PFSK-1 (cell line): Measurements from ENCODE around the gene GRIK3.

ENCODE experiments used
- FOXP2 ChIP-seq: optimal IDR thresholded peaks from 2 replicates; pipeline ENCODE3; 2011; ENCODE audit warnings: borderline replicate concordance, control low read depth, inconsistent platforms; ENCODE audit not compliant: insufficient read depth; ENCODE audit errors: extremely low read length, extremely low read depth
- POLR2AphosphoS5 ChIP-seq: IDR thresholded peaks from 2 replicates; pipeline ENCODE4 v1.6.1; 2012; ENCODE audit warnings: low read depth, mild to moderate bottlenecking, control low read depth, low read length, moderate library complexity
- REST ChIP-seq, 2 experiments: IDR thresholded peaks; 2 replicates each; pipeline versions ENCODE4 v1.6.1 to v1.8.0; 2011 to 2012; ENCODE audit warnings: low read depth in 2 of 2, low read length in 2 of 2, control low read depth in 1 of 2, inconsistent platforms in 1 of 2, mild to moderate bottlenecking in 1 of 2, moderate library complexity in 1 of 2; ENCODE audit not compliant: insufficient read depth in 1 of 2
- SIN3A ChIP-seq: IDR thresholded peaks from 2 replicates; pipeline ENCODE4 v1.6.1; 2012; ENCODE audit warnings: mild to moderate bottlenecking, low read length, moderate library complexity, borderline replicate concordance; ENCODE audit not compliant: insufficient read depth
- TAF1 ChIP-seq: IDR thresholded peaks from 2 replicates; pipeline ENCODE4 v1.6.1; 2012; ENCODE audit warnings: low read length, control low read depth, borderline replicate concordance; ENCODE audit not compliant: insufficient read depth

Gene GRIK3

GRCh38 chr1:36782785-36783184 is 251.5 kb downstream of the GRIK3 start:
- TF ChIP-seq REST (IDR thresholded peaks at IDR 0.05; ENCODE audit: insufficient read depth in 1 of 2, low read depth in 2 of 2, low read length in 2 of 2), result no peak
- no peak for TF ChIP-seq POLR2AphosphoS5
- TF ChIP-seq TAF1, result no peak
- no peak for TF ChIP-seq SIN3A
- TF ChIP-seq FOXP2, result no peak

- TF ChIP-seq REST (IDR thresholded peaks at IDR 0.05; ENCODE audit: insufficient read depth in 1 of 2, low read depth in 2 of 2, low read length in 2 of 2) (no peak), FOXP2 (no peak), SIN3A (no peak), TAF1 (no peak), POLR2AphosphoS5 (no peak)
Measured at GRCh38 chr1:36782085-36782484, 252.2 kb downstream of the GRIK3 start.

GRCh38 chr1:36781098-36781497 is 253.2 kb downstream of the GRIK3 start:
- TF ChIP-seq FOXP2, result no peak
- no peak for TF ChIP-seq TAF1
- TF ChIP-seq POLR2AphosphoS5, result no peak
- TF ChIP-seq REST (IDR thresholded peaks at IDR 0.05; ENCODE audit: insufficient read depth in 1 of 2, low read depth in 2 of 2, low read length in 2 of 2), result no peak
- no peak for TF ChIP-seq SIN3A

- TF ChIP-seq SIN3A (no peak), TAF1 (no peak), POLR2AphosphoS5 (no peak), FOXP2 (no peak), REST (IDR thresholded peaks at IDR 0.05; ENCODE audit: insufficient read depth in 1 of 2, low read depth in 2 of 2, low read length in 2 of 2) (no peak)
Measured at GRCh38 chr1:36778740-36779139, 255.6 kb downstream of the GRIK3 start.

DNA sequence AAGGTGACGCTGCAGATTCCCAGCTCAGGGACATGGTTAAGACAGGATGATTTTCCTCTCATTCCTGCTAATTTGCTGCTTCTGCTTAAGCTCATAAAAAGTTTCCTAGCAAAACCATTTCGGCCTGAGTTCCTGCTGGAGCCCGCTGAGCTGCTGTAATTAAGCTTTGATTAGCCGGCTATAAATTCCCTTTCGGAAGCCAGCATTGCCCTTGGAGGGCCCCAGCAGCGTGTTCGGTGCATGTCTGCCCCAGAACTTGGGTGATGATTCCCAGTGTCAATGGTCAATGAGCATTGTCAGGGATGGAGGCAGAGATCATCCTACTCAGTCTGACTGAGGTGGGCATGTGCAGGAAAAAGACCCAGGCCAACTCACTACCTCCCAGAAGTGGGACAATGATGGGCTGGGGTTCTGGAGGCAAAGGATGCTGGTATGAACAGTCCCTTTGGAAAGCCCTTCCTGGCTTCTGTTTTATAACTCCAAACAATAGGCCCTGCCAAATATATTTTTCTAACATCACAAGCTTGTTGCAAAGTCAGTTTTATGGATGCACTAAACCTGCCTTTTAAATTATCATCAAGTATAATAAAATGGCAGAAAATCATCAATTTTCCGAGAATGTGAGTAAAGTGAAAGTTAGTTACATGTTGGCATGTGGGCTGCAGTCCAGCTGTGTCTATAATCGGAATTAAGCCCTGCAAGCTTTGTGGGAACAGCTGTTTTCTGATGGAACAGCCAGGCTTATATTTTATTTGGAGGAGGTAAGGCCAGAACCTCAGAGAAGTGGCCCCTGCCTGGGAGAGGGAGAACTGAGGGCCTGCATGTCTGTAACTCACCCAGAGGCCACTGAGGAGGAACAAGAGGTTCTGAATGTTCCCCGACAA is 257.1 kb downstream of the GRIK3 start:
- TF ChIP-seq SIN3A, result no peak
- TF ChIP-seq POLR2AphosphoS5, result no peak
- no peak for TF ChIP-seq REST (IDR thresholded peaks at IDR 0.05; ENCODE audit: insufficient read depth in 1 of 2, low read depth in 2 of 2, low read length in 2 of 2)
- no peak for TF ChIP-seq FOXP2
- no peak for TF ChIP-seq TAF1
